Measurements from ENCODE around the gene IL5.
A peak's percentile ranks its signal among the peaks of the same experiment; 100 is the strongest.

The IL5 gene

DNA sequence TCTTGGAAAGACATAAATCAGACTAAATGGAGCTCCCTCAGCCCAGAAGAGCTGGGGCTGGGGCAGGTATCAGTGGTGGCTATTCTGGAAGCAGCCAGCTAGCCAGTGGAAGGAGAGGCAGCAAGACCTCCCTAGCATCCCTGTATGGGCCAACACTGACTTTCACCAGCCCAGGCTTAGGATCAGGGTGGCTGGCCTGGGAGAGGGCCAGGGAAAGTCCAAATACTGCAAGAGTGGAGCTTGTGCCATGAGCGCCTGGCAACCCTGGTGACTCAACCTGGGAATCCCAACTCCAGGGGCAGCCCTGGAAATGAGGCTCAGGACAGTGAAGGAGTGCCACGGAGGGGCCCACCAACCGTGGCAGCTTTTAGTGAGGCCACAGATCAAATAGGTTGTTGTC lies 45.2 kb downstream of the IL5 start:
- DNase-seq, result no peak

DNA sequence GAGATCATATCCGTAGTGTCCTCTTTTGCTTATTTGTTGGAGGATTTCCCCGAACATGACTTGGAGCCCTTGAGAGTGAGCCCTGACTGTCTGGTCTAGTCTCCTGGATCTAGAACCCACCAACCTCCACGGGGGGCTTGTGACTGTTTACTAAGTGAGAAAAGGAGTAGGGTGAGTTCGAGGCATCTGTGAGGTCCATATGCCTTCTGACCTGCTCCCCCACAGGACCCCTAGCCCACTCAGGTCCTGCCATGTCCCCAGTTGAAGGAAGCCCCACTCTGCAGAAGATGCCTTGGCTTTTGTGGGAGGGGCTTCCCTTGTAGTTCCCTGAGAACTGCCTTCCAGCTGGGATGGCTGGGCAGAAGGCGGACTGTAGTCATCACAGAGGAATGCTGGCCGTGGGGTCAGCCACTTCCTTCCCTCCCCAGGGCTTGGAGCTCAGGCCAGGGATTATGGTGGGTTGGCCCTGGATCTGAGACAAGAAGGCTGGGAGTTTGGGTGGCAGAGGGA lies 45.8 kb downstream of the IL5 start:
- no peak for DNase-seq

- peak; percentile 30 for DNase-seq
Measured at GRCh38 chr5:132496631-132497487, 46.5 kb downstream of the IL5 start.

- peak; percentile 51 for DNase-seq
Measured at GRCh38 chr5:132496191-132496630, 47.1 kb downstream of the IL5 start.

GRCh38 chr5:132495667-132496190 lies 47.6 kb downstream of the IL5 start:
- peak; percentile 37 for DNase-seq

- DNase-seq, result no peak
Measured at GRCh38 chr5:132493821-132494220, 49.5 kb downstream of the IL5 start.

- no peak for DNase-seq
Measured at GRCh38 chr5:132493241-132493640, 50.1 kb downstream of the IL5 start.

- no peak for DNase-seq
Measured at GRCh38 chr5:132492386-132493125, 50.8 kb downstream of the IL5 start.

Data from NCI-H526 treated with DMSO at 0.1 percent for 48 hours (cell line).